Sigmoid colon (tissue), 7 donors: ENCODE results near the gene SDC4. TPM values are rescaled to one million over a fixed set of nuclear protein-coding genes. Genes with fewer than 3 reads are reported as not detected.
A peak's percentile ranks its signal among the peaks of the same experiment; 100 is the strongest.

Source experiments
- DNase-seq: peaks from one replicate; pipeline ENCODE4 v3.0.0-alpha.2; 2019
- H3K27ac ChIP-seq, 4 donors: fragments of 200-600 bp; sonication (generic); one replicate each; pipeline ENCODE4 v1.5.1; 2016 to 2019; ENCODE audit warnings: mild to moderate bottlenecking in 1 of 4
- H3K27me3 ChIP-seq, 3 donors: fragments of 200-600 bp; sonication (generic); one replicate each; pipeline ENCODE4 v1.5.1; 2019; ENCODE audit warnings: mild to moderate bottlenecking in 1 of 3
- H3K36me3 ChIP-seq, 4 donors: fragments of 200-600 bp; sonication (generic); one replicate each; pipeline ENCODE4 v1.5.1; 2016 to 2019
- H3K4me1 ChIP-seq, 4 donors: fragments of 200-600 bp; sonication (generic); one replicate each; pipeline ENCODE4 v1.5.1; 2017 to 2019
- H3K4me3 ChIP-seq, 4 donors: fragments of 200-600 bp; sonication (generic); one replicate each; pipeline ENCODE4 v1.5.1; 2017 to 2019; ENCODE audit warnings: mild to moderate bottlenecking in 2 of 4, moderate library complexity in 1 of 4
- H3K9me3 ChIP-seq, 4 donors: fragments of 200-600 bp in 3 of 4; sonication (generic) in 3 of 4; one replicate each; pipeline versions ENCODE4 v1.5.1 to v1.6.1; 2013 to 2019
- EP300 ChIP-seq, 4 donors: sonication (generic); formaldehyde crosslinking; IDR thresholded peaks; one replicate each; pipeline ENCODE4 v1.6.1; 2017; ENCODE audit warnings: antibody characterized with exemption in 4 of 4
- POLR2A ChIP-seq, 2 donors: fragments of 450-650 bp; IDR thresholded peaks; one replicate each; pipeline ENCODE4 v1.6.1; 2016; ENCODE audit warnings: antibody characterized with exemption in 2 of 2, mild to moderate bottlenecking in 2 of 2, moderate library complexity in 2 of 2
- POLR2AphosphoS5 ChIP-seq, 4 donors: sonication (generic); formaldehyde crosslinking; IDR thresholded peaks; one replicate each; pipeline ENCODE4 v1.6.1; 2017; ENCODE audit warnings: antibody characterized with exemption in 4 of 4
- WGBS, 2 donors: extraction: QIAGEN DNeasy Blood & Tissue Kit; methylation state at CpG; one replicate each; pipeline ENCODE4 v1.1.7; 2013; 5-methylcytosine and 5-hydroxymethylcytosine counted together
- intact Hi-C: fragments of 100-400 bp; cut with DNase I; formaldehyde crosslinking; loops from one replicate; pipeline ENCODE4 v1.15.1; 2023
- polyA plus RNA-seq, 3 donors: library from polyadenylated mRNA; stranded (reverse); fragments of 200-250 nt; gene quantifications; one replicate each; pipeline ENCODE4 v1.2.3, GENCODE V29; 2013
- total RNA-seq, 4 donors: library from RNA; depleted of rRNA; stranded (reverse); fragments of >200 nt; gene quantifications; one replicate each; pipeline ENCODE4 v1.1.0, GENCODE V29; 2016
- TF ChIP-seq, protein P1 (sequence below), 4 experiments: fragments of 450-650 bp in 3 of 4; fragments of 200-600 bp in 1 of 4; IDR thresholded peaks; one replicate each; pipeline ENCODE4 v1.5.1; 2016 to 2019; ENCODE audit warnings: antibody characterized with exemption in 4 of 4, mild to moderate bottlenecking in 3 of 4, moderate library complexity in 2 of 4
- donor health status: healthy with polysubstance abuse.
- donor health status: Bipolar disorder and iron deficiency.
- donor health status: healthy.

The SDC4 gene
- total and polyA plus RNA-seq, 7 donors = 22.2 to 149 (median 79.9) TPM

DNA sequence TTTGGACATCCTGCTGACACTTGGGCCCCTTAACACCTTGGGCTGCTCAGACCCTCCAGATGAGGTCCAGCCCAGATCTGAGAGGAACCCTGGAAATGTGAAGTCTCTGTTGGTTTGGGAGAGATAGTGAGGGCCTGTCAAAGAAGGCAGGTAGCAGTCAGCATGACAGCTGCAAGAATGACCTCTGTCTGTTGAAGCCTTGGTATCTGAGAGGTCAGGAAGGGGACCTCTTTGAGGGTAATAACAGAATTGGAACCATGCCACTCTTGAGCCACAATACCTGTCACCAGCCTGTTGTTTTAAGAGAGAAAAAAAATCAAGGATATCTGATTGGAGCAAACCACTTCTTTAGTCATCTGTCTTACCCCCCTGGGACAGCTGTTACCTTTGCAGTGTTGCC lies 18.9 kb upstream of the SDC4 start:
- Histone ChIP-seq H3K9me3 (no peaks in the 10 kb centered on the region), H3K4me3 (no peak overlapping the region), H3K27ac (no peak overlapping the region), H3K4me1 (peaks cover 0 to 28% (median 24%) of the 10 kb centered on the region in 4 donors), H3K36me3 (peaks cover 13 to 38% (median 22%) of the 10 kb centered on the region in 4 donors), H3K27me3 (no peaks in the 10 kb centered on the region)
- DNase-seq = no peak
- intact Hi-C loops = loop anchor here (10.0 kb wide), 1 partner anchor 568 kb away; the partner anchor contains the start of gene PCIF1
- TF ChIP-seq EP300 (IDR thresholded peaks at IDR 0.05) = no peak
- TF ChIP-seq, protein P1, sequence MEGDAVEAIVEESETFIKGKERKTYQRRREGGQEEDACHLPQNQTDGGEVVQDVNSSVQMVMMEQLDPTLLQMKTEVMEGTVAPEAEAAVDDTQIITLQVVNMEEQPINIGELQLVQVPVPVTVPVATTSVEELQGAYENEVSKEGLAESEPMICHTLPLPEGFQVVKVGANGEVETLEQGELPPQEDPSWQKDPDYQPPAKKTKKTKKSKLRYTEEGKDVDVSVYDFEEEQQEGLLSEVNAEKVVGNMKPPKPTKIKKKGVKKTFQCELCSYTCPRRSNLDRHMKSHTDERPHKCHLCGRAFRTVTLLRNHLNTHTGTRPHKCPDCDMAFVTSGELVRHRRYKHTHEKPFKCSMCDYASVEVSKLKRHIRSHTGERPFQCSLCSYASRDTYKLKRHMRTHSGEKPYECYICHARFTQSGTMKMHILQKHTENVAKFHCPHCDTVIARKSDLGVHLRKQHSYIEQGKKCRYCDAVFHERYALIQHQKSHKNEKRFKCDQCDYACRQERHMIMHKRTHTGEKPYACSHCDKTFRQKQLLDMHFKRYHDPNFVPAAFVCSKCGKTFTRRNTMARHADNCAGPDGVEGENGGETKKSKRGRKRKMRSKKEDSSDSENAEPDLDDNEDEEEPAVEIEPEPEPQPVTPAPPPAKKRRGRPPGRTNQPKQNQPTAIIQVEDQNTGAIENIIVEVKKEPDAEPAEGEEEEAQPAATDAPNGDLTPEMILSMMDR (IDR thresholded peaks at IDR 0.05) = no peak
- TF ChIP-seq POLR2A (IDR thresholded peaks at IDR 0.05) = no peak
- TF ChIP-seq POLR2AphosphoS5 (IDR thresholded peaks at IDR 0.05) = no peak

DNA sequence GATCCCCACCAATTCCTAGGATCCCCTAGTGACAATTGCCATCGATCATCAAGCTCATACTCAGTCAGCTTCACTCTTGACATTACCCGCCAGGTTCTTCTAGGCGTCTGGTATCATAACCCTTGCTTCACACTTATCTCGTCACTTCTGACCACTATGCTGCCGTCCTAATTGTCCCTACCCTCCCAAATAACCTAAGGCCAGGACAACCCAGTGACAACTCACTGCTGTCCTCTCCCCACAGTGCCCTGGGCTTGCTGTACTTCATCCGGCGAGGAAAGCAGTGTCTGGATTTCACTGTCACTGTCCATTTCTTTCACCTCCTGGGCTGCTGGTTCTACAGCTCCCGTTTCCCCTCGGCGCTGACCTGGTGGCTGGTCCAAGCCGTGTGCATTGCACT lies 18.4 kb upstream of the SDC4 start:
- Histone ChIP-seq H3K27me3 (no peaks in the 10 kb centered on the region), H3K36me3 (peaks cover 13 to 38% (median 22%) of the 10 kb centered on the region in 4 donors), H3K4me1 (peaks cover 0 to 29% (median 25%) of the 10 kb centered on the region in 4 donors), H3K27ac (no peak overlapping the region), H3K4me3 (no peak overlapping the region), H3K9me3 (no peaks in the 10 kb centered on the region)
- TF ChIP-seq POLR2AphosphoS5 (IDR thresholded peaks at IDR 0.05) = no peak
- TF ChIP-seq POLR2A (IDR thresholded peaks at IDR 0.05) = no peak
- TF ChIP-seq, protein P1 (IDR thresholded peaks at IDR 0.05) = no peak
- TF ChIP-seq EP300 (IDR thresholded peaks at IDR 0.05) = no peak
- WGBS, 2 donors = 87 to 95% methylated on average over 11 of the region's 11 CpGs
- intact Hi-C loops = loop anchor here (10.0 kb wide), 1 partner anchor 568 kb away; the partner anchor contains the start of gene PCIF1
- DNase-seq = peak; percentile 47

DNA sequence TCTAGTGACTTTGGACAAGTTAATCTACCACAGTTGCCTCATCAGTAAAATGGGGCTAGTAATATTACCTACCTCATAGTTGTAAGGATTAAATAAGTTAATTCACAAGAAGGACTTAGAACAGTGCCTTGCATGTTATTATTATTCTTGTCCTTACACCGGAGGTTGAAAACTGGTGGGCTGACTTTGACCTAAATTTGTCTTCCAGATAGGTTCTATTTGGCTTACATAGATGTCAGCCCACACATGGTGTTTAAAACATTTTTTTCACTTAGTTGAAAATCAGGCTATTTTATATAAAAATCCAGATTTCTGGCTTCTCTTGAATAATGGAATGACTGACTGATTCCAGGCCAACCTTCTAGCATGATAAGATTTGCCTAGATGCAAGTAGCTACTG lies 18.0 kb upstream of the SDC4 start:
- H3K4me1 ChIP-seq = peaks cover 0 to 29% (median 25%) of the 10 kb centered on the region in 4 donors
- H3K4me3 ChIP-seq = no peak overlapping the region
- no peaks in the 10 kb centered on the region for H3K9me3 ChIP-seq
- H3K36me3 ChIP-seq = peaks cover 13 to 38% (median 22%) of the 10 kb centered on the region in 4 donors
- H3K27me3 ChIP-seq = no peaks in the 10 kb centered on the region
- intact Hi-C loops = loop anchor here (10.0 kb wide), 1 partner anchor 569 kb away; the partner anchor contains the start of gene PCIF1
- 91 to 100% methylated on average over 1 of the region's 1 CpG for WGBS, 2 donors
- no peak for DNase-seq
- H3K27ac ChIP-seq = peak overlapping the region in 2 of 4 donors; percentile 46 to 96
- TF ChIP-seq EP300 (IDR thresholded peaks at IDR 0.05) = no peak
- TF ChIP-seq, protein P1 (IDR thresholded peaks at IDR 0.05) = no peak
- no peak for TF ChIP-seq POLR2AphosphoS5 (IDR thresholded peaks at IDR 0.05)
- TF ChIP-seq POLR2A (IDR thresholded peaks at IDR 0.05) = no peak

DNA sequence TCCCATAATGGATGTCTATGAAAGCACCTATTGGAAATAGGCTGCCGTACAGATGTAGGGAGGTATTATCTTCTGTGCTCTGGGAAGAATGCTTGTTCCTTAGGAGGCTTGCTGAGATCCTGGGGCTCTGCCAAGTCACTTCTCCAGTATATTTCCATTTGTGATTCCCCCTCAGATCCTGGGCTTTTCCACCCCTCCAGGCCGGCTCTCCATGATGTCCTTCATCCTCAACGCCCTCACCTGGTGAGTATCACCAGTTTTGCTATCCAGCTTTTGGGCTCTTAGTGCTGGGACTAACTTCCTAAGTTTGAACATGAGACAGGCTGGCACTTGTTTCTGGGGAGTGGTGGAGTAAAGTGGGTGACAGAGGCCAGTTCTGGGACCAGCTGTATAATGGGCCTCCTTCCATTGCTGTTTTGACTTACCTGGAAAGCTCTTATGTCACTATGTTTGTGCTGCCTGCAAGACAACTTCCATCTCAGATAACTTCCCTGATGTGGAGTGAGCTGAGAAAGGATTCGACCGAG lies 17.3 kb upstream of the SDC4 start:
- Histone ChIP-seq H3K4me1 (peaks cover 0 to 32% (median 29%) of the 10 kb centered on the region in 4 donors), H3K36me3 (peaks cover 13 to 38% (median 22%) of the 10 kb centered on the region in 4 donors), H3K4me3 (no peak overlapping the region), H3K27me3 (no peaks in the 10 kb centered on the region), H3K9me3 (no peaks in the 10 kb centered on the region), H3K27ac (peak overlapping the region in 3 of 4 donors; percentile 26 to 96 (median 46))
- DNase-seq = peak; percentile 59
- intact Hi-C loops = loop anchor here (10.0 kb wide), 1 partner anchor 569 kb away; the partner anchor contains the start of gene PCIF1
- WGBS, 2 donors = 95 to 97% methylated on average over 5 of the region's 5 CpGs
- TF ChIP-seq POLR2A (IDR thresholded peaks at IDR 0.05) = no peak
- TF ChIP-seq EP300 (IDR thresholded peaks at IDR 0.05) = no peak
- TF ChIP-seq POLR2AphosphoS5 (IDR thresholded peaks at IDR 0.05) = no peak
- TF ChIP-seq, protein P1 (IDR thresholded peaks at IDR 0.05) = no peak
